LHCN-M2 (cell line): ENCODE measurements around the gene HEPACAM2. TPM values are rescaled to one million over a fixed set of nuclear protein-coding genes. Genes with fewer than 3 reads are reported as not detected.
A peak's percentile ranks its signal among the peaks of the same experiment; 100 is the strongest.

Experiments
- DNase-seq: peaks from one replicate; pipeline ENCODE4 v3.0.0-alpha.2; 2012; ENCODE audit warnings: low read depth
- total RNA-seq: library from RNA; depleted of rRNA; stranded (reverse); fragments of >200 nt; gene quantifications from 2 replicates; pipeline ENCODE4 v1.2.3, GENCODE V29; 2014; rRNA removed

The HEPACAM2 gene
- total RNA-seq, 1 experiment from 2014 or later: not detected

- DNase-seq: peak; percentile 56
These were observed 78.1 kb downstream of the HEPACAM2 start, which contains the start of gene SAMD9L for GRCh38 chr7:93148144-93148543. SAMD9L (minus strand) TSS chr7:93148385; CDS start chr7:93135971, 12,414 bp downstream.

GRCh38 chr7:93147363-93147762 is 78.9 kb downstream of the HEPACAM2 start:
- peak; percentile 67 for DNase-seq

GRCh38 chr7:93146472-93147141 is 79.7 kb downstream of the HEPACAM2 start:
- peak; percentile 24 for DNase-seq

GRCh38 chr7:93146036-93146435 is 80.2 kb downstream of the HEPACAM2 start:
- no peak for DNase-seq

GRCh38 chr7:93145354-93145753 is 80.9 kb downstream of the HEPACAM2 start:
- DNase-seq: no peak

GRCh38 chr7:93142127-93142526 is 84.1 kb downstream of the HEPACAM2 start:
- peak; percentile 22 for DNase-seq

GRCh38 chr7:93140582-93141191 is 85.6 kb downstream of the HEPACAM2 start:
- no peak for DNase-seq

GRCh38 chr7:93138576-93138975 is 87.7 kb downstream of the HEPACAM2 start:
- no peak for DNase-seq

Other genes starting within 250 kb of the HEPACAM2 start
- gene SAMD9, start 108.5 kb downstream of the HEPACAM2 start, total RNA-seq: 26.7 and 37.3 TPM in 2 replicates
- gene SAMD9L, start 78.1 kb downstream of the HEPACAM2 start, total RNA-seq: 18.5 and 28.4 TPM in 2 replicates
- gene VPS50, start 5.9 kb upstream of the HEPACAM2 start, total RNA-seq: 32.5 and 42.2 TPM in 2 replicates